GM19452 (cell line): ENCODE results near the gene TAOK1.
A peak's percentile ranks its signal among the peaks of the same experiment; 100 is the strongest.
"Not testable (repeated sequence)": the region's sequence is repeated elsewhere in the genome, so short reads cannot be mapped to it uniquely, and the experiment has no call there.

Source experiments
- ATAC-seq: cut with Tn5 transposase; IDR thresholded peaks from one replicate; pipeline ENCODE4 v1.9.1; 2021; ENCODE audit not compliant: unreplicated experiment

Gene TAOK1

GRCh38 chr17:29389982-29390850, at the start of gene TAOK1:
TSS of gene TAOK1 (plus strand) at chr17:29390363. CDS start at chr17:29451549, 61,186 bp downstream.
- ATAC-seq = peak; percentile 81

GRCh38 chr17:29341726-29342125, 48.4 kb upstream of the TAOK1 start:
- no peak for ATAC-seq

- no peak for ATAC-seq
Observed at GRCh38 chr17:29342158-29342765, 47.9 kb upstream of the TAOK1 start.

GRCh38 chr17:29344201-29344856, 45.8 kb upstream of the TAOK1 start:
- no peak for ATAC-seq

- no peak for ATAC-seq
Observed at GRCh38 chr17:29345066-29345465, 45.1 kb upstream of the TAOK1 start.

GRCh38 chr17:29345470-29345869, 44.7 kb upstream of the TAOK1 start:
- not testable (repeated sequence) for ATAC-seq

GRCh38 chr17:29346462-29346861, 43.7 kb upstream of the TAOK1 start:
- no peak for ATAC-seq

- ATAC-seq = no peak
Observed at GRCh38 chr17:29347831-29348629, 42.1 kb upstream of the TAOK1 start.

- no peak for ATAC-seq
Observed at GRCh38 chr17:29349409-29349808, 40.8 kb upstream of the TAOK1 start.

GRCh38 chr17:29352146-29352545, 38.0 kb upstream of the TAOK1 start:
- no peak for ATAC-seq

- ATAC-seq = no peak
Observed at GRCh38 chr17:29357232-29357631, 32.9 kb upstream of the TAOK1 start.

GRCh38 chr17:29357821-29358232, 32.3 kb upstream of the TAOK1 start:
- ATAC-seq = no peak

- no peak for ATAC-seq
Observed at GRCh38 chr17:29358416-29358815, 31.7 kb upstream of the TAOK1 start.

- no peak for ATAC-seq
Observed at GRCh38 chr17:29359777-29360176, 30.4 kb upstream of the TAOK1 start.

- no peak for ATAC-seq
Observed at GRCh38 chr17:29363716-29364115, 26.4 kb upstream of the TAOK1 start.

GRCh38 chr17:29364691-29365090, 25.5 kb upstream of the TAOK1 start:
- ATAC-seq = no peak

- no peak for ATAC-seq
Observed at GRCh38 chr17:29368161-29368560, 22.0 kb upstream of the TAOK1 start.

GRCh38 chr17:29368926-29369325, 21.2 kb upstream of the TAOK1 start:
- ATAC-seq = no peak

- ATAC-seq = peak; percentile 55
Observed at GRCh38 chr17:29369831-29370735, 20.1 kb upstream of the TAOK1 start.

- ATAC-seq = no peak
Observed at GRCh38 chr17:29376667-29377270, 13.4 kb upstream of the TAOK1 start.
